NK-92 (cell line): ENCODE data around the gene TNFRSF11A.

Experiments used
- DNase-seq: peaks from one replicate; lab custom pipeline; 2025; ENCODE audit not compliant: unreplicated experiment; lab: John Stamatoyannopoulos, UW

Gene TNFRSF11A

GRCh38 chr18:62324917-62325805 is at the start of gene TNFRSF11A:
Gene TNFRSF11A, plus strand, starts transcription at chr18:62325310. Its CDS starts 43 bp downstream, at chr18:62325353.
- DNase-seq = no peak

- DNase-seq = no peak
These were observed 48.1 kb upstream of the TNFRSF11A start for GRCh38 chr18:62277045-62277444.

GRCh38 chr18:62279561-62279960 is 45.5 kb upstream of the TNFRSF11A start:
- DNase-seq = no peak

- no peak for DNase-seq
These were observed 45.1 kb upstream of the TNFRSF11A start for GRCh38 chr18:62280058-62280457.

- no peak for DNase-seq
These were observed 44.3 kb upstream of the TNFRSF11A start for GRCh38 chr18:62280786-62281185.

GRCh38 chr18:62281684-62282083 is 43.4 kb upstream of the TNFRSF11A start:
- DNase-seq = no peak

GRCh38 chr18:62282188-62282629 is 42.9 kb upstream of the TNFRSF11A start:
- DNase-seq = no peak

GRCh38 chr18:62284637-62285036 is 40.5 kb upstream of the TNFRSF11A start:
- no peak for DNase-seq

GRCh38 chr18:62285281-62285680 is 39.8 kb upstream of the TNFRSF11A start:
- no peak for DNase-seq

- DNase-seq = no peak
These were observed 37.1 kb upstream of the TNFRSF11A start for GRCh38 chr18:62287781-62288664.

GRCh38 chr18:62288665-62289008 is 36.5 kb upstream of the TNFRSF11A start:
- no peak for DNase-seq

- no peak for DNase-seq
These were observed 36.1 kb upstream of the TNFRSF11A start for GRCh38 chr18:62289047-62289446.

GRCh38 chr18:62294073-62294472 is 31.0 kb upstream of the TNFRSF11A start:
- DNase-seq = no peak

- DNase-seq = no peak
These were observed 24.6 kb upstream of the TNFRSF11A start for GRCh38 chr18:62300359-62300963.

- no peak for DNase-seq
These were observed 23.8 kb upstream of the TNFRSF11A start for GRCh38 chr18:62301322-62301721.

- no peak for DNase-seq
These were observed 12.3 kb upstream of the TNFRSF11A start for GRCh38 chr18:62312851-62313250.

- DNase-seq = no peak
These were observed 6.6 kb upstream of the TNFRSF11A start for GRCh38 chr18:62318228-62319180.

- DNase-seq = no peak
These were observed 3.9 kb upstream of the TNFRSF11A start for GRCh38 chr18:62321201-62321600.

- no peak for DNase-seq
These were observed 1.5 kb upstream of the TNFRSF11A start for GRCh38 chr18:62323483-62324180.
